ENCODE results near the gene FGF11.

- no peak for TF ChIP-seq CTCF (IDR thresholded peaks at IDR 0.05)
- no peak for TF ChIP-seq EP300 (IDR thresholded peaks at IDR 0.05)
Observed at GRCh38 chr17:7396147-7396546, 43.2 kb upstream of the FGF11 start.

Measured in ovary (tissue), 3 donors.